ENCODE results near the gene C2CD4B. TPM values are rescaled to one million over a fixed set of nuclear protein-coding genes. Genes with fewer than 3 reads are reported as not detected.

Gene C2CD4B
- polyA plus RNA-seq, 3 donors, result 0.78 to 1.2 (median 0.94) TPM

DNA sequence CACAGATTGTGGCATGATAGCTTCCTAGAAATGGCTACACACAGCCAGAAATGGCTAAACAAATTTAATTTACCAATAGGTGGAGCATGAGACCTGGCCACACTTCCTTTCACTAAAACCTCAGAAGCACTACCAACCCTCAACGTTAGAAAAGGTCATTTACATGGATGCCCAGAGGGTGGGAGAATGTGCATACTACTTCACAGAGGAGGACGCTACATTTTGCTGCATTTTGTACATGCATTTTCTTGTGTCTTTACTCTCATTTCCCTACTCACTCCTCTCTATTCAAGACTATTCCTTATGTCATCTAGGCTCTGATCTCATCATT, 40.1 kb downstream of the C2CD4B start:
- no peak for DNase-seq (ENCODE audit: extremely low read depth in 1 of 11, low read depth in 9 of 11, low spot score in 4 of 11)

DNA sequence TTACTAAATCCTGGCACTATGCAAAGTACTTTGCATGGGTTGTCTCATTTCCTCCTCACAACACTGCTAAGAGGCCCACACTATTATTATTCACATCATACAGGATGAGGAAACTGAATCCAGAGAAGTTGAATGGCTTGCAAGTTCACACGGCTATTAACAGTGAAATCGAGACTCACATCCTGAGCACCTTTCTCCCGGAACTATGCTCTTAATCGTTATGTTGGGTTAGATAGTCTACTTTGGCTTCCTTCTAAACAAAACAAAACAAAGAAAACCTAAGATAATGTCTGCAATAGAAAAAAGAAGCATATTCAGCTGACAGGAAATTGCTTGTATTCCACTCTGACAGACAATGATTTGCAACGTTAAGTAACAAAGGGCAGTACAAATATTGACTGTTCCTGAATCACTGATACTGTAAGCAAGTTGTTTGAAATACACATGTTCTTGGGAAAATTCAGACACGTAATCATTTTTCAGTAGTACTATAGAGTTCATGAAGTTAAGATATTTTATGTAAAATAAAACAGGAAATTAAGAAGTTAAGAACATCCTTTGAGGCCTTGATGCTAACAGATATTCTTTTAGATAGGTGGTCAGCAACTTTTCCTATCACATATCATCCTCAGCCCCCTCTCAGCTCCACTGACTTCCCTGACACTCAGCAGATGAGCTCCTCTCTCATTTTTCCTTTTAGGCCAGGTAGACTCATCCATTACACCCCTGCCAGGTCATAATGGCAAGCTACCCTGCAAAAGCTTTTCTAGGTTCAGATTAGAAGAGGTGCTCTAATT, 40.7 kb downstream of the C2CD4B start:
- DNase-seq (ENCODE audit: extremely low read depth in 1 of 11, low read depth in 9 of 11, low spot score in 4 of 11), result no peak

DNA sequence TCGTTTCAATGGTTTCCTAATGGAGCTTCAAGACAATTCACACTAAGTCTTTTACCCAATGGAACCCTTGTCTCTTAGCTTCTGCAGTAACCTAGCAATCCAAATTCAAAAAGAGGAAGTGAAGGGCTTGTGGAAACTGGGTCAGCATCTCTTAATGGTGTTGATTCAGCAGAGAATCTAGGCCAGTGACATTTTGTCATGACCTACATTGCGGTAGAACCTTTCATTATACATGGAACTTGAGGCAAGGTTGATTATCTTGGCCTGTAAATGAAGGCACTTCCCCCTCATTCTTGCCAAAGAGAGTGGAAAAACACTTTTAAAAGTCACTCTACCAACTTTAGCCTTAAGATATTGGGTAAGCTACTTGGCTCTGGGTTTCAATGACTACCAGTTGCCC, 42.8 kb downstream of the C2CD4B start:
- DNase-seq (ENCODE audit: extremely low read depth in 1 of 11, low read depth in 9 of 11, low spot score in 4 of 11), result no peak

DNA sequence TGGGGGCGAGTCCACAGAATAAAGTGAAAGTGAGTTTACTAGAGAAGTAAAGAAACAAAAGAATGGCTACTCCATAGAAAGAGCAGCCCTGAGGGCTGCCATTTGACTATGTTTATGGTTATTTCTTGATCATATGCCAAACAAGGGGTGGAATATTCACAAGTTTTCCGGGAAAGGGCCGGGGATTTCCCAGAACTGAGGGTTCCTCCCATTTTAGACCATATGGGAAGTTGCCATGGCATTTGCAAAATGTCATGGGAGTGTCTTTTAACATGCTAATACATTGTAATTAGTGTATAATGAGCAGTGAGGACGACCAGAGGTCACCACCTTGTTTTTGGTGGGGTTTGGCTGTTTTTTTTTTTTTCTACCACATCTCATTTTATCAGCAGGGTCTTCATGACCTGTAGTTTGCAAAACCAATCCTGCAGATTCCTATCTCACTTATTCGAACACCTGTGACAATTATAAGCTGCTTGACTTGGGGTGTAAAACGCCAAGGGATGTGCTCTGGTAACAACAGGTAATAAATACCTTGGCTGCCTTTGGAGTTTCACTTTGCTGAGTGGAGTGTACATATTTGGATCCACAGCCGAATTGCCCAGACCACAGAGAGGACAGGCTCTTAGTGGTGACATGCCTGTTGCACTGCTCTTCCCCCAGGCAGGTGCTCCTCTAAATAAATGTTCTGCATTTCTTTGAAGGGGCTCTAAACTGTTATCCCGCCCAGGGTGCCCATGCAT, 43.6 kb downstream of the C2CD4B start:
- no peak for DNase-seq (ENCODE audit: extremely low read depth in 1 of 11, low read depth in 9 of 11, low spot score in 4 of 11)

DNA sequence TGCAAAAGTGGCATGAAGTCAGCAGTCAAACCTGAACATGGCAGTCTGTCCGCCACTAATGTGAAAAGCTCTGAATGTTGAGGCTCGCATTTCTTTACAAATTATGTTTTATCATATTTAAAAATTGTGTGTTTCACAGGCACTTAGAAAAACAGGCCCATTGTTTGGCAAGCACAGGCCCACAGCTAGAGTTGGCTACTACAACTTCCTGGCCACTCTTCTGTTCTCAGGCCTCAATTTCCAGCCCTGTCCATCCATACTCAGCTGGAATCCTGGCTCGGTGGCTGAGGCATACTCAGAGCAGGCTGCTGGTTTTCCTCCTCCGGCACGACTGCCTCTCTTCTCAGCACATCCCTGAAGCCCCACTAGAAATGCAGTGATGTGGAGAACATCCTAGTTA, 44.3 kb downstream of the C2CD4B start:
- DNase-seq (ENCODE audit: extremely low read depth in 1 of 11, low read depth in 9 of 11, low spot score in 4 of 11), result no peak

DNA sequence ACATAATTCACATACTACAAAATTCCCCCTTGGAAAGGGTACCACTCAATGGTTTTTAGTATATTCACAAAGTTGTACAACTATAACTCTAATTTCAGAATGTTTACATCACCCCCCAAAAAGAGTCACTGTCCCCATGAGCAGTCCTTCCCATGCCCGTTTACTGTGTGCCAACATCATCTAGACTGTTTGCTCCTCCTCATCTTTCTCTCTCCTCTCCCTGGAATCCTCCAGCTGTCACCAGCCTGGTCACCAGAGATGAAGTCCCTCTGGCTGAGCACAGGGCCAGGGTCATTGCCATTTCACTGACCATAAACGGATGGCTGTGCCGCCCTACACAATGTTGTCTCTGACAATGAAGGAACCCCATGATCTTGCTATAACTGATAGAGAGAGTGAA, 45.2 kb downstream of the C2CD4B start:
- no peak for DNase-seq (ENCODE audit: extremely low read depth in 1 of 11, low read depth in 9 of 11, low spot score in 4 of 11)

DNA sequence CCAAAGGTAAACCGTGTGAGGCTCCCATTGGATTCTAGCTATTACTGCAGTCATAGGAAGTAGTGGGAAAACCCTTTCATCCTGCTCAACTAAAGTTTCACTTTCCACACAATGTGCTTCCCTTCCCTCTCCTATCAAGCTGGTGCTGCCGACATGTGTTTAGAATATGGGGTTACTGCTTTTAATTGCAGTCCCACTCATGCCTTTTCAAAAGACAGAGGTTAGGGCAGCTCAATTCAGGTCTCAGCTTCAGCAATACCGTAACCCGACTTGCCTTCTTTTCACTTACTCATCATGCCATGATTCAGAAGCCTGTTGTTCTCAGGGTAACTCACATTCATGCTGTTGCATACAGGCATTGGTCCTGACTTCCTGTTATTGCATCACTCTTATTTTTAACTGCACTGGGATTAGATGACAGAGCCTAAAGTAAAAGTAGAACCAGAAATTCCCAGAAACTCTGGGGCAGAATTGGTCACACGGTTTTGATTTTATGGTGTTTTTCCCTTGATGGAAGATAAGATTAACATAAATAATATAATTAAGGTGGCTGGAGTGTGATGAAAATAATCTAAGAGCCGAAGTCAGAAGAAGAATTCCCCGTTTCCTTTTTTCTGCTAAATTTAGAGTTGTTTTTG, 45.7 kb downstream of the C2CD4B start:
- peak in 1 of 11 donors; percentile 36 for DNase-seq (ENCODE audit: extremely low read depth in 1 of 11, low read depth in 9 of 11, low spot score in 4 of 11)

DNA sequence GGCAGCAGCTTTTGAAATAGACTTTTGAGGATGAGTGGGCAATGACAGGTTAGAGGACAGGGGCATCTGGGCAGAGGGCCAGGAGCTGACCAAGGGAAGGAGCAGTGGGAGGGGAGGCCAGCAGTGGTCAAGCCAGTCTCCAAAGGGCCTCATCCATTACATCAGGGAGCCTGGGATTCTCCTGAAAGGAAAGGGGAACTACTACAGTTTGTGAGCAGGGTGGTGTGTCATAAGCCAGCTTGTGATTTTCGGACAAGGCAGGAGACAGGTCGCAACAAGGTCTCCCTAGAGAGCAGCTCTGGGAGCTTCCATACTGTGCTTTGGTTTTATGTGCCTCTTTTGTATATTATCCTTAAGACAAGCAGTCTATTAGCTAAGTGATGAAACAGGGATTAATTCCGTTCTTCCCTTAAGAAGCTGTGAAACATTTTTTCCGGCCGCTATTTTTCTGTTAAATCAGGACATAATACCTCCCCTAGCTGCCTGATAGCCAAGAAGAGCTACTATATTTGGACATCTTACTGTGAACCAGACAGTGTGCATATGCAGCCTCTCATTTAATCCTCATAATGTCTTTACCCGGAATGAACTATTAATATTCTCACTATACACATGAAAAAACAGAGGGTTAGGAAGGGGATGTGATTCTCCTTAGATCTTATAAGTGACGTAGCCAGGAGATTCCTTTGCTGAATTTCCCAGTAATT, 46.4 kb downstream of the C2CD4B start:
- DNase-seq (ENCODE audit: extremely low read depth in 1 of 11, low read depth in 9 of 11, low spot score in 4 of 11), result no peak

DNA sequence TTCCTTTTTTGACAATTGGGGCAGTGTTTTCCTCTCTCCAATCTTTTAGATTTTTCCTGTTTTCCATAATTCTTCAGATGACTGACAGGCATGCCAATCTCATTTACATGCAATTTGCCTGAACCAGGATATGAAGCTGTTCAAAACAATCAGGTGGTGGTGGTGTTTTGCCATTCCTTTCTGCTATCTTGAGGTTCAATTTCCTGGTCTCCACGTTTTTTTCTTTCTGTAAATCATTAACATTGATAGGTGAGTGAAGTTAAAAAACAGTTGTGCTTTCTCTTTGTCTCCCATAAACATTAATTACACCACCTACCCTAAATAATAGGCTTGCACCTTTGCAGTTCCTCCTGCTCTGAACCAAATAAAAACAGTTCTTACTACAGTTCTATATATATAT, 49.2 kb downstream of the C2CD4B start:
- no peak for DNase-seq (ENCODE audit: extremely low read depth in 1 of 11, low read depth in 9 of 11, low spot score in 4 of 11)

Other genes with a start within 250 kb of the C2CD4B start
- 10 to 100 TPM; 36.5 to 58.0 (median 49.6) TPM for gene VPS13C, start 104.8 kb downstream of the C2CD4B start, polyA plus RNA-seq (ENCODE audit: insufficient read length in 3 of 3)
- gene C2CD4A, start 98.3 kb downstream of the C2CD4B start, polyA plus RNA-seq (ENCODE audit: insufficient read length in 3 of 3), result under 1 TPM; 0.29 to 0.57 (median 0.34) TPM
- gene TLN2, start 225.3 kb upstream of the C2CD4B start, polyA plus RNA-seq (ENCODE audit: insufficient read length in 3 of 3), result 10 to 100 TPM; 28.6 to 35.6 (median 31.4) TPM